ENCODE data around the gene HHAT.

GRCh38 chr1:210280221-210280620 lies 48.5 kb upstream of the HHAT start:
- TF ChIP-seq EZH2 (IDR thresholded peaks at IDR 0.05; ENCODE audit: insufficient read depth, poor library complexity, severe bottlenecking) (no peak), EZH2phosphoT487 (IDR thresholded peaks at IDR 0.05; ENCODE audit: insufficient read depth, low read depth) (no peak)

Data from GM23248 (cell line).